ENCODE data around the gene KERA. TPM values are rescaled to one million over a fixed set of nuclear protein-coding genes. Genes with fewer than 3 reads are reported as not detected.

Gene KERA
- total and polyA plus RNA-seq, 2 donors (not counting 1 experiment from before 2014, with no cell fraction given): not detected

DNA sequence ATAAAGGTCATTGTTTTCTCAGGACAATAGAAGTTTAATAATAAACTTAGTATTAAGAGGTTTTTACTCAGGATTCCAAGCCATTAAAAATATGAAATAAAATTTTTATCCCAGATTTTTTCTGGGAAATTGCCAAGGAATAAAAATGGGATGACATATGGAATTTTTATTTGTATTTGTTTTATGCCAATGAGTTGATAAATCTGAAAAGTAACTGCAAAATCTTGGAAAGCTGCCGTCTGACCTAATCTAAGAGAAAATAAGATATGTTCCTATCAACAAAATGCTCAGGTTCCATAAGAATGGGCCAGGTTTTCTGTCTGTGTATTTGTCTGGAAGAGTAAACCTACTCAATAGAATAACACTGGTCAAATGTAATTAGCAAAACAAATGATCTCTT lies 22.2 kb upstream of the KERA start:
- no peak overlapping the region for H3K4me3 Mint-ChIP-seq
- no peaks in the 10 kb centered on the region for H3K9me3 Mint-ChIP-seq (ENCODE audit: insufficient read depth)
- H3K27me3 Mint-ChIP-seq: no peaks in the 10 kb centered on the region
- Histone ChIP-seq H3K9ac (ENCODE audit: low read length) (no peak overlapping the region), H3K4me3 (ENCODE audit: control extremely low read depth in 1 of 5, extremely low read depth in 1 of 5, insufficient read depth in 1 of 5, low read depth in 2 of 5, low read length in 4 of 5) (no peak overlapping the region), H3K36me3 (replicated peaks in 1 of 2; ENCODE audit: control extremely low read depth in 1 of 2, control insufficient read depth in 1 of 2, extremely low read depth in 1 of 2, insufficient read depth in 2 of 2, low read length in 1 of 2) (no peaks in the 10 kb centered on the region), H2AFZ (ENCODE audit: insufficient read depth, low read depth, low read length, poor library complexity, severe bottlenecking) (no peak overlapping the region), H3K9me3 (ENCODE audit: control extremely low read depth in 1 of 3, control insufficient read depth in 2 of 3, insufficient read depth in 1 of 3, low read length in 2 of 3) (no peaks in the 10 kb centered on the region), H3K27ac (ENCODE audit: low read length in 2 of 2) (no peak overlapping the region), H3K79me2 (ENCODE audit: control insufficient read depth, insufficient read depth, low read length) (no peaks in the 10 kb centered on the region), H3K27me3 (replicated peaks in 1 of 4; ENCODE audit: control extremely low read depth in 1 of 4, control insufficient read depth in 3 of 4, insufficient read depth in 4 of 4, low read length in 3 of 4) (no peaks in the 10 kb centered on the region), H3K4me2 (replicated peaks; ENCODE audit: low read depth, low read length, poor library complexity, severe bottlenecking) (no peak overlapping the region), H4K20me1 (ENCODE audit: control insufficient read depth, insufficient read depth, low read length, poor library complexity, severe bottlenecking) (no peaks in the 10 kb centered on the region), H3K4me1 (ENCODE audit: control insufficient read depth in 2 of 2, insufficient read depth in 2 of 2, low read length in 2 of 2) (no peaks in the 10 kb centered on the region)
- no peak for DNase-seq
- H3K4me1 Mint-ChIP-seq: no peaks in the 10 kb centered on the region
- WGBS (ENCODE audit: insufficient coverage): no CpG with 5 or more reads among the region's 1 CpG
- TF ChIP-seq, protein P1, sequence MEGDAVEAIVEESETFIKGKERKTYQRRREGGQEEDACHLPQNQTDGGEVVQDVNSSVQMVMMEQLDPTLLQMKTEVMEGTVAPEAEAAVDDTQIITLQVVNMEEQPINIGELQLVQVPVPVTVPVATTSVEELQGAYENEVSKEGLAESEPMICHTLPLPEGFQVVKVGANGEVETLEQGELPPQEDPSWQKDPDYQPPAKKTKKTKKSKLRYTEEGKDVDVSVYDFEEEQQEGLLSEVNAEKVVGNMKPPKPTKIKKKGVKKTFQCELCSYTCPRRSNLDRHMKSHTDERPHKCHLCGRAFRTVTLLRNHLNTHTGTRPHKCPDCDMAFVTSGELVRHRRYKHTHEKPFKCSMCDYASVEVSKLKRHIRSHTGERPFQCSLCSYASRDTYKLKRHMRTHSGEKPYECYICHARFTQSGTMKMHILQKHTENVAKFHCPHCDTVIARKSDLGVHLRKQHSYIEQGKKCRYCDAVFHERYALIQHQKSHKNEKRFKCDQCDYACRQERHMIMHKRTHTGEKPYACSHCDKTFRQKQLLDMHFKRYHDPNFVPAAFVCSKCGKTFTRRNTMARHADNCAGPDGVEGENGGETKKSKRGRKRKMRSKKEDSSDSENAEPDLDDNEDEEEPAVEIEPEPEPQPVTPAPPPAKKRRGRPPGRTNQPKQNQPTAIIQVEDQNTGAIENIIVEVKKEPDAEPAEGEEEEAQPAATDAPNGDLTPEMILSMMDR (IDR thresholded peaks at IDR 0.05): no peak
- no peak for TF ChIP-seq EZH2 (IDR thresholded peaks at IDR 0.05; ENCODE audit: borderline replicate concordance, insufficient read depth, low read depth, low read length, poor library complexity, severe bottlenecking)
- ChIA-PET CTCF (no interaction called here), POLR2A (no interaction called here)
- ATAC-seq (ENCODE audit: low read depth): no peak
- intact Hi-C loops (cut with micrococcal nuclease): no loop called here
- H3K27ac Mint-ChIP-seq: no peak overlapping the region

DNA sequence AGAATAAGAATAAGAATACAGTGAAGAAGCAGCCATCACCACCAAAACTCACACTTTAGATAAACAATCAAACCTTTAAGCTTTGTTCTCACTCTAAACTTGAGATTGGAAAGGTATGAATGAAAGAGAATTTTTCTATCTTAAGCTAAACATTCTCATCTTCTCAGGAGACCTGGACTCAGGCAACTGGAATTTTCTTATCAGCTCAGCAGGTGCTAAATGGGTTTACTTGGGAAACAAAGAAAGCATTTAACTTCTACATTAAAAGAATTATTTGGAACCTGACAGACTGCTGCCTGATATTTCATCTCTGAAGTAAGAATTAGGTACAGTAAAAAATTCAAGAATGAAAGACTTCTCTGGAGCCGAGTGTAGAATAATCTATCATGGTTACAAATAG lies 20.7 kb upstream of the KERA start:
- POLR2A ChIA-PET: no interaction called here
- CTCF ChIA-PET: interaction anchor here (1.2 kb wide), 1 partner anchor 13 kb away, joined by 3 read pairs; no protein-coding TSS in a partner anchor
- no peak overlapping the region for H3K9ac ChIP-seq (ENCODE audit: low read length)
- H3K27me3 ChIP-seq (replicated peaks in 1 of 4; ENCODE audit: control extremely low read depth in 1 of 4, control insufficient read depth in 3 of 4, insufficient read depth in 4 of 4, low read length in 3 of 4): no peaks in the 10 kb centered on the region
- no peak overlapping the region for H2AFZ ChIP-seq (ENCODE audit: insufficient read depth, low read depth, low read length, poor library complexity, severe bottlenecking)
- H4K20me1 ChIP-seq (ENCODE audit: control insufficient read depth, insufficient read depth, low read length, poor library complexity, severe bottlenecking): no peaks in the 10 kb centered on the region
- 100% methylated on average over 1 of the region's 1 CpG for WGBS (ENCODE audit: insufficient coverage)
- no peaks in the 10 kb centered on the region for H3K27me3 Mint-ChIP-seq
- no peaks in the 10 kb centered on the region for H3K4me1 ChIP-seq (ENCODE audit: control insufficient read depth in 2 of 2, insufficient read depth in 2 of 2, low read length in 2 of 2)
- H3K79me2 ChIP-seq (ENCODE audit: control insufficient read depth, insufficient read depth, low read length): no peaks in the 10 kb centered on the region
- H3K4me3 Mint-ChIP-seq: no peak overlapping the region
- H3K27ac ChIP-seq (ENCODE audit: low read length in 2 of 2): no peak overlapping the region
- H3K9me3 ChIP-seq (ENCODE audit: control extremely low read depth in 1 of 3, control insufficient read depth in 2 of 3, insufficient read depth in 1 of 3, low read length in 2 of 3): no peaks in the 10 kb centered on the region
- H3K4me2 ChIP-seq (replicated peaks; ENCODE audit: low read depth, low read length, poor library complexity, severe bottlenecking): no peak overlapping the region
- no peak overlapping the region for H3K4me3 ChIP-seq (ENCODE audit: control extremely low read depth in 1 of 5, extremely low read depth in 1 of 5, insufficient read depth in 1 of 5, low read depth in 2 of 5, low read length in 4 of 5)
- no peaks in the 10 kb centered on the region for H3K36me3 ChIP-seq (replicated peaks in 1 of 2; ENCODE audit: control extremely low read depth in 1 of 2, control insufficient read depth in 1 of 2, extremely low read depth in 1 of 2, insufficient read depth in 2 of 2, low read length in 1 of 2)
- ATAC-seq (ENCODE audit: low read depth): no peak
- no peak overlapping the region for H3K27ac Mint-ChIP-seq
- no peaks in the 10 kb centered on the region for H3K4me1 Mint-ChIP-seq
- no peaks in the 10 kb centered on the region for H3K9me3 Mint-ChIP-seq (ENCODE audit: insufficient read depth)
- no peak for DNase-seq
- intact Hi-C loops (cut with micrococcal nuclease): no loop called here
- TF ChIP-seq EZH2 (IDR thresholded peaks at IDR 0.05; ENCODE audit: borderline replicate concordance, insufficient read depth, low read depth, low read length, poor library complexity, severe bottlenecking): no peak
- TF ChIP-seq, protein P1 (IDR thresholded peaks at IDR 0.05): no peak
